ENCODE results near the gene PTPN5.
"Not testable (repeated sequence)": the region's sequence is repeated elsewhere in the genome, so short reads cannot be mapped to it uniquely, and the experiment has no call there.

PTPN5 gene

GRCh38 chr11:18691467-18692140 lies 100.0 kb downstream of the PTPN5 start:
- DNase-seq (ENCODE audit: low read depth, low spot score), result not testable (repeated sequence)

GRCh38 chr11:18684267-18684666 lies 107.3 kb downstream of the PTPN5 start:
- DNase-seq (ENCODE audit: low read depth, low spot score), result no peak

GRCh38 chr11:18682466-18682865 lies 109.1 kb downstream of the PTPN5 start:
- no peak for DNase-seq (ENCODE audit: low read depth, low spot score)

GRCh38 chr11:18681949-18682348 lies 109.6 kb downstream of the PTPN5 start:
- DNase-seq (ENCODE audit: low read depth, low spot score), result not testable (repeated sequence)

Measured in activated CD4-positive, CD25-positive, alpha-beta regulatory T cell treated with anti-CD3 and anti-CD28 coated beads, Interleukin-2, amount 50 U/mL, for 16 hours (primary cell).